GM12878 (cell line): ENCODE data around the gene MSI2. TPM values are rescaled to one million over a fixed set of nuclear protein-coding genes. Genes with fewer than 3 reads are reported as not detected.

ENCODE experiments used
- ATAC-seq: fragments of 200-7000 bp; cut with Tn5 transposase; 3 replicates; pipeline ENCODE4 v1.9.1; 2020; ENCODE audit warnings: mild to moderate bottlenecking, moderate library complexity
- BruUV-seq: library from RNA; stranded (reverse); fragments of 400-500 nt; replicated peaks from 2 replicates; lab custom pipeline; 2021; lab: Mats Ljungman, UMichigan
- CTCF ChIA-PET: fragments of 300-600 bp; sonication (Branson Sonifier 250); formaldehyde crosslinking; extraction: SDS; loops from one replicate; lab custom pipeline; 2021; ENCODE audit warnings: inconsistent platforms; lab: Yijun Ruan, JAX
- POLR2A ChIA-PET: fragments of 350-600 bp; formaldehyde crosslinking; extraction: SDS; loops from one replicate; lab custom pipeline; 2021; ENCODE audit warnings: inconsistent platforms; lab: Charles Lee
- RAD21 ChIA-PET: fragments of 300-600 bp; sonication (Branson Sonifier 250); formaldehyde crosslinking; loops from one replicate; lab custom pipeline; 2023; ENCODE audit warnings: antibody characterized with exemption; ENCODE audit not compliant: unreplicated experiment; lab: Charles Lee
- SMC1A ChIA-PET: fragments of 300-600 bp; sonication (Branson Sonifier 250); formaldehyde crosslinking; loops from one replicate; lab custom pipeline; 2023; ENCODE audit not compliant: unreplicated experiment, uncharacterized antibody; lab: Charles Lee
- DNase-seq: peaks from one replicate; pipeline ENCODE4 v3.0.0-alpha.2; 2011; ENCODE audit warnings: low read depth, low spot score
- FAIRE-seq: peaks from 3 replicates; lab custom pipeline; 2011; peaks lifted over from hg19 to GRCh38; lab: Jason Lieb, UNC
- H2AFZ ChIP-seq: 2 replicates; pipeline ENCODE4 v1.6.0; 2011; ENCODE audit warnings: low read depth, low read length, control low read depth; ENCODE audit not compliant: control insufficient read depth
- H3K27ac ChIP-seq: 2 replicates; pipeline ENCODE4 v1.5.1; 2011; ENCODE audit warnings: control low read depth; ENCODE audit not compliant: control insufficient read depth, insufficient read depth
- H3K27me3 ChIP-seq, 2 experiments: replicated peaks in 1 of 2; 2 replicates each; pipeline versions ENCODE4 v1.6.0 to v1.6.1; 2011; ENCODE audit warnings: low read length in 1 of 2; ENCODE audit not compliant: control insufficient read depth in 2 of 2, insufficient read depth in 2 of 2
- H3K36me3 ChIP-seq, 2 experiments: 2 replicates each; pipeline ENCODE4 v1.5.1; 2011; ENCODE audit warnings: low read length in 1 of 2; ENCODE audit not compliant: control insufficient read depth in 2 of 2, insufficient read depth in 2 of 2
- H3K4me1 ChIP-seq: 2 replicates; pipeline ENCODE4 v1.6.1; 2011; ENCODE audit warnings: mild to moderate bottlenecking, low read length, moderate library complexity, mixed read lengths; ENCODE audit not compliant: control insufficient read depth, insufficient read depth
- H3K4me2 ChIP-seq: 2 replicates; pipeline ENCODE4 v1.6.0; 2011; ENCODE audit warnings: control low read depth; ENCODE audit not compliant: control insufficient read depth, insufficient read depth
- H3K4me3 ChIP-seq: fragments of 200-600 bp; sonication (generic); 2 replicates; pipeline ENCODE4 v1.5.1; 2016
- H3K79me2 ChIP-seq: 2 replicates; pipeline ENCODE4 v1.6.0; 2011; ENCODE audit warnings: low read length; ENCODE audit not compliant: control insufficient read depth, insufficient read depth
- H3K9ac ChIP-seq: 2 replicates; pipeline ENCODE4 v1.8.0; 2011; ENCODE audit warnings: low read length, control low read depth, mixed read lengths; ENCODE audit not compliant: control insufficient read depth, insufficient read depth
- H3K9me3 ChIP-seq: replicated peaks from 3 replicates; pipeline ENCODE4 v1.5.1; 2011; ENCODE audit warnings: mild to moderate bottlenecking, low read length; ENCODE audit not compliant: control insufficient read depth, insufficient read depth
- H4K20me1 ChIP-seq: 2 replicates; pipeline ENCODE4 v1.6.0; 2011; ENCODE audit not compliant: control insufficient read depth, insufficient read depth
- EP300 ChIP-seq, 2 experiments: fragments of 150-350 bp in 1 of 2; IDR thresholded peaks; 2 replicates each; pipeline ENCODE4 v1.6.1; 2011 to 2012; ENCODE audit warnings: low read depth in 2 of 2, low read length in 2 of 2, borderline replicate concordance in 1 of 2, improper control_type of control experiment in 1 of 2, inconsistent platforms in 1 of 2; ENCODE audit not compliant: control insufficient read depth in 1 of 2
- ETV6 ChIP-seq, 2 experiments: fragments of 450-650 bp in 1 of 2; IDR thresholded peaks in 1 of 2; conservative IDR thresholded peaks in 1 of 2; 2 replicates each; pipeline ENCODE4 v1.6.1; 2014; ENCODE audit warnings: antibody characterized with exemption in 1 of 2, borderline replicate concordance in 1 of 2, low read depth in 1 of 2, mild to moderate bottlenecking in 1 of 2, moderate library complexity in 1 of 2
- FOXK2 ChIP-seq: fragments of 450-650 bp; IDR thresholded peaks from 2 replicates; pipeline ENCODE4 v1.6.1; 2017; ENCODE audit warnings: mild to moderate bottlenecking, moderate library complexity
- MEF2B ChIP-seq: fragments of 450-650 bp; IDR thresholded peaks from 2 replicates; pipeline ENCODE4 v1.6.1; 2018; ENCODE audit warnings: mild to moderate bottlenecking, moderate library complexity; ENCODE audit not compliant: partially characterized antibody, poor library complexity, severe bottlenecking
- NFYB ChIP-seq: IDR thresholded peaks from 2 replicates; pipeline ENCODE4 v1.6.1; 2011; ENCODE audit warnings: low read depth, mild to moderate bottlenecking, low read length, improper control_type of control experiment, moderate library complexity; ENCODE audit not compliant: insufficient read depth
- PKNOX1 ChIP-seq: fragments of 450-650 bp; IDR thresholded peaks from 2 replicates; pipeline ENCODE4 v1.6.1; 2016; ENCODE audit warnings: mild to moderate bottlenecking
- TCF3 ChIP-seq: IDR thresholded peaks from 2 replicates; pipeline ENCODE4 v1.6.1; 2012; ENCODE audit warnings: low read depth, mild to moderate bottlenecking, low read length, borderline replicate concordance; ENCODE audit not compliant: insufficient read depth
- USF1 ChIP-seq: IDR thresholded peaks from 2 replicates; pipeline ENCODE4 v1.6.1; 2011; ENCODE audit warnings: borderline replicate concordance, low read depth, mild to moderate bottlenecking, moderate library complexity, mixed read lengths, low read length; ENCODE audit not compliant: insufficient read depth; ENCODE audit errors: extremely low read length
- WGBS: methylation state at CpG from one replicate; pipeline ENCODE4 v1.1.6; 2016; ENCODE audit warnings: low lambda C conversion rate; ENCODE audit not compliant: insufficient replicate concordance, insufficient coverage; ENCODE audit errors: missing lambda C conversion rate; 5-methylcytosine and 5-hydroxymethylcytosine counted together
- in situ Hi-C: fragments of 300-500 bp; cut with MboI; formaldehyde crosslinking; loops from 9 replicates; pipeline ENCODE4 v1.14.3; 2018; ENCODE audit warnings: mixed read lengths
- intact Hi-C: fragments of 100-400 bp; cut with micrococcal nuclease; formaldehyde crosslinking; loops from one replicate; pipeline ENCODE4 v1.14.2; 2022; ENCODE audit not compliant: unreplicated experiment
- polyA plus RNA-seq, 11 experiments: library from polyadenylated mRNA; depleted of rRNA in 4 of 11; unstranded in 6 of 11; stranded (reverse) in 5 of 11; fragments of >200 nt; fragmentation: Nextera tagmentation in 4 of 11; fragmentation: Illumina TruSeq in 1 of 11; extraction: Ambion mirVana in 4 of 11; extraction: Trizol in 1 of 11; gene quantifications; 1 replicate in 1 of 11; 2 replicates in 10 of 11; pipeline versions ENCODE4 v1.2.1 to v1.2.3, GENCODE V29; 2011 to 2016; ENCODE audit warnings: inconsistent platforms in 2 of 11, missing spikeins in 2 of 11, low read depth in 1 of 11
- total RNA-seq, 4 experiments: library from RNA; depleted of rRNA in 3 of 4; stranded (reverse); fragments of >200 nt in 3 of 4; fragmentation: Illumina TruSeq in 1 of 4; extraction: Trizol in 1 of 4; gene quantifications; 2 replicates each; pipeline versions ENCODE4 v1.2.1 to v1.2.3, GENCODE V29; 2013 to 2021
- TF ChIP-seq, protein P1 (sequence below): fragments of 450-650 bp; conservative IDR thresholded peaks from 2 replicates; pipeline ENCODE4 v1.6.1; 2017; ENCODE audit warnings: mild to moderate bottlenecking, moderate library complexity
- TF ChIP-seq, protein P2 (sequence below): fragments of 450-650 bp; IDR thresholded peaks from 2 replicates; pipeline ENCODE4 v1.6.1; 2017; ENCODE audit warnings: mild to moderate bottlenecking, low read depth, inconsistent platforms; ENCODE audit not compliant: poor library complexity, severe bottlenecking

MSI2 gene
- total and polyA plus RNA-seq, 10 of the 15 experiments (the other 5 are each of a cell fraction or from before 2014, with no cell fraction given): 6.1 to 76.1 (median 42.0) TPM

- ChIA-PET SMC1A (no interaction called here), POLR2A (no interaction called here), RAD21 (no interaction called here), CTCF (interaction anchor here (1.5 kb wide), 1 partner anchor 48 kb away, joined by 4 read pairs; no protein-coding TSS in a partner anchor)
- H3K4me2 ChIP-seq: no peak overlapping the region
- FAIRE-seq: no peak
- no TSS peak for BruUV-seq
- no peak overlapping the region for H3K9ac ChIP-seq
- H3K4me3 ChIP-seq: no peak overlapping the region
- H4K20me1 ChIP-seq: no peaks in the 10 kb centered on the region; the same call in 1 of the 2 replicates
- TF ChIP-seq, protein P1, sequence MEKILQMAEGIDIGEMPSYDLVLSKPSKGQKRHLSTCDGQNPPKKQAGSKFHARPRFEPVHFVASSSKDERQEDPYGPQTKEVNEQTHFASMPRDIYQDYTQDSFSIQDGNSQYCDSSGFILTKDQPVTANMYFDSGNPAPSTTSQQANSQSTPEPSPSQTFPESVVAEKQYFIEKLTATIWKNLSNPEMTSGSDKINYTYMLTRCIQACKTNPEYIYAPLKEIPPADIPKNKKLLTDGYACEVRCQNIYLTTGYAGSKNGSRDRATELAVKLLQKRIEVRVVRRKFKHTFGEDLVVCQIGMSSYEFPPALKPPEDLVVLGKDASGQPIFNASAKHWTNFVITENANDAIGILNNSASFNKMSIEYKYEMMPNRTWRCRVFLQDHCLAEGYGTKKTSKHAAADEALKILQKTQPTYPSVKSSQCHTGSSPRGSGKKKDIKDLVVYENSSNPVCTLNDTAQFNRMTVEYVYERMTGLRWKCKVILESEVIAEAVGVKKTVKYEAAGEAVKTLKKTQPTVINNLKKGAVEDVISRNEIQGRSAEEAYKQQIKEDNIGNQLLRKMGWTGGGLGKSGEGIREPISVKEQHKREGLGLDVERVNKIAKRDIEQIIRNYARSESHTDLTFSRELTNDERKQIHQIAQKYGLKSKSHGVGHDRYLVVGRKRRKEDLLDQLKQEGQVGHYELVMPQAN: no peak
- TF ChIP-seq PKNOX1 (no peak), ETV6 (conservative IDR thresholded peaks at IDR 0.05 in 1 of 2, IDR thresholded peaks at IDR 0.05 in 1 of 2; ENCODE audit: borderline replicate concordance in 1 of 2, low read depth in 1 of 2) (no peak), FOXK2 (no peak), TCF3 (no peak), EP300 (IDR thresholded peaks at IDR 0.05; ENCODE audit: borderline replicate concordance in 1 of 2, control insufficient read depth in 1 of 2, low read depth in 2 of 2, low read length in 2 of 2) (no peak), USF1 (no peak), MEF2B (no peak), NFYB (no peak)
- TF ChIP-seq, protein P2, sequence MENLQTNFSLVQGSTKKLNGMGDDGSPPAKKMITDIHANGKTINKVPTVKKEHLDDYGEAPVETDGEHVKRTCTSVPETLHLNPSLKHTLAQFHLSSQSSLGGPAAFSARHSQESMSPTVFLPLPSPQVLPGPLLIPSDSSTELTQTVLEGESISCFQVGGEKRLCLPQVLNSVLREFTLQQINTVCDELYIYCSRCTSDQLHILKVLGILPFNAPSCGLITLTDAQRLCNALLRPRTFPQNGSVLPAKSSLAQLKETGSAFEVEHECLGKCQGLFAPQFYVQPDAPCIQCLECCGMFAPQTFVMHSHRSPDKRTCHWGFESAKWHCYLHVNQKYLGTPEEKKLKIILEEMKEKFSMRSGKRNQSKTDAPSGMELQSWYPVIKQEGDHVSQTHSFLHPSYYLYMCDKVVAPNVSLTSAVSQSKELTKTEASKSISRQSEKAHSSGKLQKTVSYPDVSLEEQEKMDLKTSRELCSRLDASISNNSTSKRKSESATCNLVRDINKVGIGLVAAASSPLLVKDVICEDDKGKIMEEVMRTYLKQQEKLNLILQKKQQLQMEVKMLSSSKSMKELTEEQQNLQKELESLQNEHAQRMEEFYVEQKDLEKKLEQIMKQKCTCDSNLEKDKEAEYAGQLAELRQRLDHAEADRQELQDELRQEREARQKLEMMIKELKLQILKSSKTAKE: no peak
- H3K79me2 ChIP-seq: peaks cover 17% of the 10 kb centered on the region
- DNase-seq: no peak
- H3K9me3 ChIP-seq: no peaks in the 10 kb centered on the region
- peaks cover 15 to 32% of the 10 kb centered on the region in 2 experiments; a peak in 3 of 4 replicates for H3K36me3 ChIP-seq
- no peaks in the 10 kb centered on the region for H3K27me3 ChIP-seq
- H2AFZ ChIP-seq: no peak overlapping the region
- ATAC-seq: no peak
- in situ Hi-C loops: no loop called here
- intact Hi-C loops: no loop called here
- H3K4me1 ChIP-seq: no peaks in the 10 kb centered on the region; the same call in 1 of the 2 replicates
- no peak overlapping the region for H3K27ac ChIP-seq
- WGBS: 96% methylated on average over 5 of the region's 5 CpGs
Observed at GRCh38 chr17:57292091-57292490, 35.8 kb downstream of the MSI2 start.
